T-helper 17 cell (primary cell): ENCODE results near the gene BARX1. TPM values are rescaled to one million over a fixed set of nuclear protein-coding genes. Genes with fewer than 3 reads are reported as not detected.
A peak's percentile ranks its signal among the peaks of the same experiment; 100 is the strongest.

Source experiments
- ATAC-seq: fragments of 150-1000 bp; cut with Tn5 transposase; 2 replicates; pipeline ENCODE4 v1.10.0; 2021; ENCODE audit warnings: mild to moderate bottlenecking, moderate library complexity
- DNase-seq, 3 donors: peaks; one replicate each; pipeline versions ENCODE4 v3.0.0 to v3.0.0-alpha.2; 2020 to 2021
- H3K9me3 ChIP-seq: one replicate; pipeline ENCODE4 v1.7.0; 2013; ENCODE audit warnings: low read length, mild to moderate bottlenecking; ENCODE audit not compliant: control insufficient read depth, poor library complexity, severe bottlenecking
- H3K27ac Mint-ChIP-seq: one replicate; pipeline ENCODE4 v1.8.0; 2022; ENCODE audit warnings: mild to moderate bottlenecking, moderate library complexity, mixed read lengths
- H3K27me3 Mint-ChIP-seq: one replicate; pipeline ENCODE4 v1.8.0; 2022; ENCODE audit warnings: mixed read lengths
- H3K36me3 Mint-ChIP-seq: one replicate; pipeline ENCODE4 v1.8.0; 2022; ENCODE audit warnings: low read depth, mixed read lengths
- H3K4me1 Mint-ChIP-seq: one replicate; pipeline ENCODE4 v1.8.0; 2022; ENCODE audit warnings: mild to moderate bottlenecking, mixed read lengths
- H3K4me3 Mint-ChIP-seq: one replicate; pipeline ENCODE4 v1.8.0; 2022; ENCODE audit warnings: mild to moderate bottlenecking, moderate library complexity, mixed read lengths
- total RNA-seq, 4 donors: library from RNA in 2 of 4; stranded (reverse) in 2 of 4; gene quantifications; one replicate each; pipeline ENCODE4 v1.2.3 and lab custom pipeline; 2022 to 2026

The BARX1 gene
- total RNA-seq, 2 donors from 2014 or later = not detected

- H3K27me3 Mint-ChIP-seq = peaks cover 22% of the 10 kb centered on the region
- peaks cover 7% of the 10 kb centered on the region for H3K4me1 Mint-ChIP-seq
- DNase-seq (no peak), ATAC-seq (no peak)
- H3K27ac Mint-ChIP-seq = no peak overlapping the region
- no peak overlapping the region for H3K4me3 Mint-ChIP-seq
- no peaks in the 10 kb centered on the region for H3K9me3 ChIP-seq
- no peaks in the 10 kb centered on the region for H3K36me3 Mint-ChIP-seq
These were observed 43.2 kb downstream of the BARX1 start for GRCh38 chr9:93911801-93912554.

GRCh38 chr9:93911136-93911745 lies 43.9 kb downstream of the BARX1 start:
- H3K4me3 Mint-ChIP-seq = no peak overlapping the region
- H3K4me1 Mint-ChIP-seq = peaks cover 7% of the 10 kb centered on the region
- peaks cover 27% of the 10 kb centered on the region for H3K27me3 Mint-ChIP-seq
- no peak for ATAC-seq
- no peaks in the 10 kb centered on the region for H3K9me3 ChIP-seq
- H3K27ac Mint-ChIP-seq = no peak overlapping the region
- no peaks in the 10 kb centered on the region for H3K36me3 Mint-ChIP-seq
- no peak for DNase-seq

- DNase-seq (no peak), ATAC-seq (no peak)
- no peaks in the 10 kb centered on the region for H3K9me3 ChIP-seq
- Mint-ChIP-seq H3K4me1 (peaks cover 2% of the 10 kb centered on the region), H3K27ac (no peak overlapping the region), H3K4me3 (no peak overlapping the region), H3K36me3 (no peaks in the 10 kb centered on the region), H3K27me3 (peaks cover 26% of the 10 kb centered on the region)
These were observed 44.6 kb downstream of the BARX1 start for GRCh38 chr9:93910598-93910997.

- H3K9me3 ChIP-seq = no peaks in the 10 kb centered on the region
- H3K4me3 Mint-ChIP-seq = no peak overlapping the region
- peaks cover 2% of the 10 kb centered on the region for H3K4me1 Mint-ChIP-seq
- H3K27ac Mint-ChIP-seq = no peak overlapping the region
- H3K36me3 Mint-ChIP-seq = no peaks in the 10 kb centered on the region
- ATAC-seq (no peak), DNase-seq (no peak)
- H3K27me3 Mint-ChIP-seq = peaks cover 25% of the 10 kb centered on the region
These were observed 45.0 kb downstream of the BARX1 start for GRCh38 chr9:93910196-93910595.

- peaks cover 25% of the 10 kb centered on the region for H3K27me3 Mint-ChIP-seq
- peaks cover 2% of the 10 kb centered on the region for H3K4me1 Mint-ChIP-seq
- DNase-seq (no peak), ATAC-seq (no peak)
- H3K4me3 Mint-ChIP-seq = no peak overlapping the region
- H3K27ac Mint-ChIP-seq = no peak overlapping the region
- no peaks in the 10 kb centered on the region for H3K9me3 ChIP-seq
- no peaks in the 10 kb centered on the region for H3K36me3 Mint-ChIP-seq
These were observed 45.9 kb downstream of the BARX1 start for GRCh38 chr9:93909242-93909616.

GRCh38 chr9:93908591-93909241 lies 46.4 kb downstream of the BARX1 start:
- DNase-seq (no peak), ATAC-seq (no peak)
- H3K36me3 Mint-ChIP-seq = no peaks in the 10 kb centered on the region

GRCh38 chr9:93907551-93908199 lies 47.5 kb downstream of the BARX1 start:
- Mint-ChIP-seq H3K27me3 (peaks cover 25% of the 10 kb centered on the region), H3K4me3 (no peak overlapping the region), H3K36me3 (no peaks in the 10 kb centered on the region), H3K4me1 (no peaks in the 10 kb centered on the region), H3K27ac (no peak overlapping the region)
- no peak for DNase-seq
- no peak for ATAC-seq
- no peaks in the 10 kb centered on the region for H3K9me3 ChIP-seq

More at GRCh38 chr9:93908591-93909241, 46.4 kb downstream of the BARX1 start:
- Mint-ChIP-seq H3K4me1 (no peaks in the 10 kb centered on the region), H3K27ac (no peak overlapping the region), H3K27me3 (peaks cover 25% of the 10 kb centered on the region), H3K4me3 (no peak overlapping the region)
- no peaks in the 10 kb centered on the region for H3K9me3 ChIP-seq

- peak overlapping the region; percentile 19 for H3K27ac Mint-ChIP-seq
- H3K4me1 Mint-ChIP-seq = no peaks in the 10 kb centered on the region
- DNase-seq = no peak
- no peaks in the 10 kb centered on the region for H3K36me3 Mint-ChIP-seq
- no peaks in the 10 kb centered on the region for H3K9me3 ChIP-seq
- ATAC-seq = no peak
- no peak overlapping the region for H3K4me3 Mint-ChIP-seq
- peaks cover 21% of the 10 kb centered on the region for H3K27me3 Mint-ChIP-seq
These were observed 48.8 kb downstream of the BARX1 start for GRCh38 chr9:93906195-93906880.

- no peak overlapping the region for H3K4me3 Mint-ChIP-seq
- H3K9me3 ChIP-seq = no peaks in the 10 kb centered on the region
- H3K4me1 Mint-ChIP-seq = no peaks in the 10 kb centered on the region
- peaks cover 19% of the 10 kb centered on the region for H3K27me3 Mint-ChIP-seq
- no peak for ATAC-seq
- DNase-seq = no peak
- peak overlapping the region; percentile 19 for H3K27ac Mint-ChIP-seq
- H3K36me3 Mint-ChIP-seq = no peaks in the 10 kb centered on the region
These were observed 49.6 kb downstream of the BARX1 start for GRCh38 chr9:93905473-93906133.

GRCh38 chr9:93904649-93905472 lies 50.3 kb downstream of the BARX1 start:
- Mint-ChIP-seq H3K36me3 (no peaks in the 10 kb centered on the region), H3K27me3 (peaks cover 19% of the 10 kb centered on the region), H3K4me1 (no peaks in the 10 kb centered on the region), H3K27ac (no peak overlapping the region), H3K4me3 (no peak overlapping the region)
- DNase-seq (no peak), ATAC-seq (no peak)
- no peaks in the 10 kb centered on the region for H3K9me3 ChIP-seq

GRCh38 chr9:93903886-93904648 lies 51.1 kb downstream of the BARX1 start:
- H3K4me1 Mint-ChIP-seq = no peaks in the 10 kb centered on the region
- DNase-seq (no peak), ATAC-seq (no peak)
- no peaks in the 10 kb centered on the region for H3K9me3 ChIP-seq
- no peak overlapping the region for H3K27ac Mint-ChIP-seq
- H3K4me3 Mint-ChIP-seq = no peak overlapping the region
- H3K27me3 Mint-ChIP-seq = peaks cover 16% of the 10 kb centered on the region
- no peaks in the 10 kb centered on the region for H3K36me3 Mint-ChIP-seq
